SK-N-SH (cell line): ENCODE data around the gene ZNF282.
"Not testable (repeated sequence)": the region's sequence is repeated elsewhere in the genome, so short reads cannot be mapped to it uniquely, and the experiment has no call there.

ENCODE experiments used
- CTCF ChIP-seq: fragments of 200-600 bp; sonication (generic); IDR thresholded peaks from 2 replicates; pipeline ENCODE4 v1.6.1; 2017; ENCODE audit warnings: antibody characterized with exemption, mild to moderate bottlenecking, moderate library complexity
- EP300 ChIP-seq, 2 experiments: IDR thresholded peaks; 2 replicates each; pipeline versions ENCODE4 v1.4.0 to v1.6.1; 2012; ENCODE audit warnings: borderline replicate concordance in 1 of 2, low read depth in 1 of 2, low read length in 1 of 2
- EZH2phosphoT487 ChIP-seq: fragments of 200-600 bp; sonication (generic); IDR thresholded peaks from 2 replicates; pipeline ENCODE4 v1.6.1; 2017; ENCODE audit warnings: low read depth, mixed run types, mild to moderate bottlenecking, antibody characterized with exemption, moderate library complexity, borderline replicate concordance
- JUND ChIP-seq: IDR thresholded peaks from 2 replicates; pipeline ENCODE4 v1.4.0; 2012
- MXI1 ChIP-seq: IDR thresholded peaks from 2 replicates; pipeline ENCODE4 v1.6.1; 2012; ENCODE audit warnings: mild to moderate bottlenecking, low read depth, low read length, improper control_type of control experiment
- POLR2AphosphoS5 ChIP-seq: IDR thresholded peaks from 2 replicates; pipeline ENCODE4 v1.6.1; 2012; ENCODE audit warnings: low read depth, low read length
- RCOR1 ChIP-seq: fragments of 150-350 bp; IDR thresholded peaks from 2 replicates; pipeline ENCODE4 v1.6.1; 2017; ENCODE audit warnings: antibody characterized with exemption, low read length
- REST ChIP-seq: IDR thresholded peaks from 2 replicates; pipeline ENCODE4 v1.6.1; 2012; ENCODE audit warnings: mild to moderate bottlenecking, low read depth, low read length, moderate library complexity
- SMC3 ChIP-seq: IDR thresholded peaks from 2 replicates; pipeline ENCODE4 v1.6.1; 2012; ENCODE audit warnings: low read depth, low read length, improper control_type of control experiment
- TAF1 ChIP-seq: IDR thresholded peaks from 2 replicates; pipeline ENCODE4 v1.6.1; 2012; ENCODE audit warnings: low read depth, mild to moderate bottlenecking, low read length, moderate library complexity, borderline replicate concordance
- TF ChIP-seq, protein P1 (sequence below): IDR thresholded peaks from 2 replicates; pipeline ENCODE4 v1.4.0; 2012; ENCODE audit warnings: low read depth

GRCh38 chr7:149251518-149251917, 56.2 kb downstream of the ZNF282 start:
- not testable (repeated sequence) for TF ChIP-seq SMC3; EP300 (IDR thresholded peaks at IDR 0.05; ENCODE audit: borderline replicate concordance in 1 of 2, low read depth in 1 of 2, low read length in 1 of 2); CTCF; JUND; REST; TAF1; MXI1; EZH2phosphoT487; POLR2AphosphoS5; RCOR1
- TF ChIP-seq, protein P1, sequence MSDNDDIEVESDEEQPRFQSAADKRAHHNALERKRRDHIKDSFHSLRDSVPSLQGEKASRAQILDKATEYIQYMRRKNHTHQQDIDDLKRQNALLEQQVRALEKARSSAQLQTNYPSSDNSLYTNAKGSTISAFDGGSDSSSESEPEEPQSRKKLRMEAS = not testable (repeated sequence)
